A549 (cell line): Measurements from ENCODE around the gene ATP2B3. TPM values are rescaled to one million over a fixed set of nuclear protein-coding genes. Genes with fewer than 3 reads are reported as not detected.
A peak's percentile ranks its signal among the peaks of the same experiment; 100 is the strongest.

Experiments used
- ATAC-seq, 2 experiments: fragments of 200-7000 bp in 1 of 2; fragments of >200 bp in 1 of 2; cut with Nextera tagmentation in 1 of 2; cut with Tn5 transposase in 1 of 2; 3 replicates each; pipeline versions ENCODE4 v1.8.0 to v1.9.1; 2018 to 2020; ENCODE audit warnings: mild to moderate bottlenecking in 1 of 2, moderate library complexity in 1 of 2
- CTCF ChIA-PET: fragments of 300-600 bp; sonication (Branson Sonifier 250); formaldehyde crosslinking; extraction: SDS; loops from one replicate; lab custom pipeline; 2021; ENCODE audit warnings: antibody characterized with exemption, inconsistent platforms; lab: Yijun Ruan, JAX
- POLR2A ChIA-PET: fragments of 350-600 bp; formaldehyde crosslinking; extraction: SDS; loops from one replicate; lab custom pipeline; 2021; ENCODE audit warnings: antibody characterized with exemption, inconsistent platforms; lab: Yijun Ruan, JAX
- DNase-seq, 2 experiments: peaks; one replicate each; pipeline versions ENCODE4 v3.0.0 to v3.0.0-alpha.2; 2011 to 2016; ENCODE audit warnings: low read depth in 1 of 2, low spot score in 1 of 2
- FAIRE-seq: peaks from 2 replicates; lab custom pipeline; 2011; peaks lifted over from hg19 to GRCh38; lab: Jason Lieb, UNC
- H3K27ac ChIP-seq, 2 experiments: fragments of >200 bp; sonication (Bioruptor Twin); formaldehyde crosslinking; 3 replicates each; pipeline ENCODE4 v1.5.1; 2016 to 2017
- H3K4me1 ChIP-seq: fragments of >200 bp; sonication (Bioruptor Twin); formaldehyde crosslinking; 3 replicates; pipeline ENCODE4 v1.6.1; 2016
- H3K4me2 ChIP-seq: fragments of >200 bp; sonication (Bioruptor Twin); formaldehyde crosslinking; 3 replicates; pipeline ENCODE4 v1.6.1; 2016
- H3K4me3 ChIP-seq: fragments of >200 bp; sonication (Bioruptor Twin); formaldehyde crosslinking; 3 replicates; pipeline ENCODE4 v1.5.1; 2016
- H3K9me3 ChIP-seq: fragments of >200 bp; sonication (Bioruptor Twin); formaldehyde crosslinking; 3 replicates; pipeline ENCODE4 v1.6.1; 2016
- BCL3 ChIP-seq: fragments of >200 bp; sonication (Bioruptor Twin); formaldehyde crosslinking; IDR thresholded peaks from 3 replicates; pipeline ENCODE4 v1.6.1; 2016
- CBX2 ChIP-seq: fragments of 200-600 bp; sonication (generic); IDR thresholded peaks from 2 replicates; pipeline ENCODE4 v1.6.1; 2016; ENCODE audit warnings: low read depth, mild to moderate bottlenecking, borderline replicate concordance
- CBX8 ChIP-seq: fragments of 200-600 bp; sonication (generic); IDR thresholded peaks from 2 replicates; pipeline ENCODE4 v1.6.1; 2016
- CHD4 ChIP-seq: fragments of 200-600 bp; sonication (generic); IDR thresholded peaks from 2 replicates; pipeline ENCODE4 v1.6.1; 2016; ENCODE audit warnings: antibody characterized with exemption, mild to moderate bottlenecking, borderline replicate concordance
- E2F6 ChIP-seq: IDR thresholded peaks from 2 replicates; pipeline ENCODE4 v1.6.1; 2012; ENCODE audit warnings: low read depth, borderline replicate concordance
- ESRRA ChIP-seq: fragments of 150-350 bp; IDR thresholded peaks from 2 replicates; pipeline ENCODE4 v1.6.1; 2014; ENCODE audit warnings: mild to moderate bottlenecking, low read length, borderline replicate concordance
- FOSB ChIP-seq: fragments of 250-450 bp; sonication (Bioruptor Pico); IDR thresholded peaks from 2 replicates; pipeline ENCODE4 v1.5.0; 2020; ENCODE audit warnings: mild to moderate bottlenecking, moderate library complexity
- FOSL2 ChIP-seq, 2 experiments: fragments of 450-650 bp in 1 of 2; fragments of >200 bp in 1 of 2; sonication (Bioruptor Twin) in 1 of 2; formaldehyde crosslinking; IDR thresholded peaks; 2 replicates each; pipeline versions ENCODE4 v1.5.0 to v1.6.1; 2016 to 2020; ENCODE audit warnings: mild to moderate bottlenecking in 1 of 2, moderate library complexity in 1 of 2
- FOXS1 ChIP-seq: fragments of 250-450 bp; sonication (Bioruptor Pico); IDR thresholded peaks from 2 replicates; pipeline ENCODE4 v1.5.0; 2020; ENCODE audit warnings: mild to moderate bottlenecking, moderate library complexity
- HES2 ChIP-seq: fragments of >200 bp; sonication (Bioruptor Twin); formaldehyde crosslinking; IDR thresholded peaks from 2 replicates; pipeline ENCODE4 v1.6.1; 2016
- HMGXB4 ChIP-seq: fragments of 250-450 bp; sonication (Bioruptor Pico); IDR thresholded peaks from 2 replicates; pipeline ENCODE4 v1.5.0; 2021; ENCODE audit warnings: mild to moderate bottlenecking, moderate library complexity, borderline replicate concordance
- NPAS2 ChIP-seq: fragments of 250-450 bp; sonication (Bioruptor Pico); IDR thresholded peaks from 2 replicates; pipeline ENCODE4 v1.8.0; 2022; ENCODE audit warnings: mild to moderate bottlenecking, moderate library complexity, borderline replicate concordance
- SMC3 ChIP-seq: fragments of >200 bp; sonication (Bioruptor Twin); formaldehyde crosslinking; IDR thresholded peaks from 3 replicates; pipeline ENCODE4 v1.6.1; 2018; ENCODE audit warnings: inconsistent platforms
- ZC3H11A ChIP-seq: fragments of 450-650 bp; IDR thresholded peaks from 2 replicates; pipeline ENCODE4 v1.6.1; 2014; ENCODE audit warnings: antibody characterized with exemption, mild to moderate bottlenecking
- ZFP36 ChIP-seq: fragments of 450-650 bp; IDR thresholded peaks from 2 replicates; pipeline ENCODE4 v1.6.1; 2014; ENCODE audit warnings: borderline replicate concordance; ENCODE audit not compliant: partially characterized antibody
- ZNF302 ChIP-seq: fragments of 250-450 bp; sonication (Bioruptor Pico); IDR thresholded peaks from 2 replicates; pipeline ENCODE4 v1.9.0; 2021; ENCODE audit warnings: inconsistent platforms, mild to moderate bottlenecking, moderate library complexity
- ZSCAN20 ChIP-seq: fragments of 250-450 bp; sonication (Bioruptor Pico); IDR thresholded peaks from 2 replicates; pipeline ENCODE4 v1.8.0; 2022; ENCODE audit warnings: mild to moderate bottlenecking, moderate library complexity
- WGBS: methylation state at CpG from one replicate; pipeline ENCODE4 v1.1.6; 2017; ENCODE audit errors: missing lambda C conversion rate; 5-methylcytosine and 5-hydroxymethylcytosine counted together
- polyA minus RNA-seq: library from RNA; depleted of rRNA, polyadenylated mRNA; stranded (reverse); fragments of >200 nt; gene quantifications from 2 replicates; pipeline ENCODE4 v1.2.3, GENCODE V29; 2011; rRNA and poly(A)+ RNA removed
- polyA plus RNA-seq, 4 experiments: library from polyadenylated mRNA; depleted of rRNA in 3 of 4; stranded (reverse); fragments of >200 nt; fragmentation: RNase III in 1 of 4; extraction: RNeasy Plus Mini Kit Qiagen cat#74134 plus additional on column Dnase treatment in 1 of 4; gene quantifications; 2 replicates in 3 of 4; 3 replicates in 1 of 4; pipeline ENCODE4 v1.2.3, GENCODE V29; 2011 to 2017

The ATP2B3 gene
- polyA plus RNA-seq (2011; rRNA removed): 0.08 and 0.13 TPM in 2 replicates
- 0.26 and 0.39 TPM in 2 replicates for polyA plus RNA-seq (2012; cell fraction: cytosol; rRNA removed)
- polyA plus RNA-seq (2012; cell fraction: nucleus; rRNA removed): 0.98 and 1.1 TPM in 2 replicates
- polyA plus RNA-seq (2017; fragmentation: RNase III; extraction: RNeasy Plus Mini Kit Qiagen cat#74134 plus additional on column Dnase treatment): 0.21 to 0.30 TPM (median 0.22 TPM) in 3 replicates
- 0.24 TPM in 1 of 2 replicates, not detected in the other for polyA minus RNA-seq

- Histone ChIP-seq H3K27ac (peak within 1 kb of the TSS in 1 of 2 experiments; percentile 49; a peak in 1 of 6 replicates), H3K4me2 (peak within 1 kb of the TSS; percentile 74), H3K4me3 (peak within 1 kb of the TSS; percentile 38), H3K4me1 (peaks cover 19% of the 10 kb centered on the region), H3K9me3 (no peaks in the 10 kb centered on the region)
- no CpG with 5 or more reads among the region's 50 CpGs for WGBS
- ChIA-PET CTCF (interaction anchor here (3.4 kb wide), 1 partner anchor 10 kb away, joined by 17 read pairs; no protein-coding TSS in a partner anchor), POLR2A (no interaction called here)
- no peak for TF ChIP-seq CBX8
- no peak for TF ChIP-seq ESRRA
- no peak for DNase-seq
- no peak for ATAC-seq
- FAIRE-seq: no peak
Measured at GRCh38 chrX:153517423-153517822, at the start of gene ATP2B3. Gene ATP2B3, plus strand, starts transcription at chrX:153517642. Its CDS starts 18,606 bp downstream, at chrX:153536248.

- TF ChIP-seq ZFP36 (no peak), ZC3H11A (no peak), BCL3 (no peak), ZNF302 (CRISPR knock-in tag) (no peak), FOXS1 (CRISPR knock-in tag) (no peak), CHD4 (no peak), FOSL2 (IDR thresholded peaks at IDR 0.05) (no peak), FOSL2 (CRISPR knock-in tag; IDR thresholded peaks at IDR 0.05) (no peak), HES2 (no peak), SMC3 (no peak), HMGXB4 (CRISPR knock-in tag) (no peak), NPAS2 (CRISPR knock-in tag) (no peak), FOSB (CRISPR knock-in tag) (no peak), E2F6 (no peak), CBX2 (no peak), CBX8 (no peak), ZSCAN20 (CRISPR knock-in tag) (no peak)
- TF ChIP-seq, all 56 proteins: peak for 0
- FAIRE-seq (peak; percentile 36), DNase-seq (no peak), ATAC-seq (no peak)
- Histone ChIP-seq H3K4me1 (peaks cover 3% of the 10 kb centered on the region; the same call in 1 of the 3 replicates), H3K4me2 (no peak overlapping the region), H3K9me3 (no peaks in the 10 kb centered on the region), H3K4me3 (no peak overlapping the region), H3K27ac (no peak overlapping the region)
- WGBS: 86% methylated on average over 8 of the region's 12 CpGs
- CTCF ChIA-PET: interaction anchor here (1.6 to 11.1 kb wide), 2 partner anchors 7 to 40 kb away, joined by 6 to 130 read pairs; no protein-coding TSS in a partner anchor
- POLR2A ChIA-PET: no interaction called here
Measured at GRCh38 chrX:153468008-153468580, 49.3 kb upstream of the ATP2B3 start.
